Measurements from ENCODE around the gene CADM3.

The CADM3 gene

DNA sequence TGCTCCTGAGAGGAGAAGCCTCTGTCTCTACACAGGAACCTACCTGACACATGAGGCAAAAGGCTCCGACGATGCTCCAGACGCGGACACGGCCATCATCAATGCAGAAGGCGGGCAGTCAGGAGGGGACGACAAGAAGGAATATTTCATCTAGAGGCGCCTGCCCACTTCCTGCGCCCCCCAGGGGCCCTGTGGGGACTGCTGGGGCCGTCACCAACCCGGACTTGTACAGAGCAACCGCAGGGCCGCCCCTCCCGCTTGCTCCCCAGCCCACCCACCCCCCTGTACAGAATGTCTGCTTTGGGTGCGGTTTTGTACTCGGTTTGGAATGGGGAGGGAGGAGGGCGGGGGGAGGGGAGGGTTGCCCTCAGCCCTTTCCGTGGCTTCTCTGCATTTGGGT is 29.4 kb downstream of the CADM3 start:
- Histone ChIP-seq H3K4me3 (ENCODE audit: insufficient read depth, low read length, poor library complexity, severe bottlenecking) (no peak overlapping the region), H3K9ac (ENCODE audit: low read length) (no peak overlapping the region), H3K4me2 (ENCODE audit: low read depth, low read length, poor library complexity, severe bottlenecking) (no peak overlapping the region), H3F3A (ENCODE audit: insufficient read depth) (no peaks in the 10 kb centered on the region), H3K36me3 (ENCODE audit: low read length) (no peaks in the 10 kb centered on the region), H3K27ac (ENCODE audit: low read depth, low read length) (no peak overlapping the region), H3K9me2 (replicated peaks; ENCODE audit: insufficient read depth, low read length) (no peaks in the 10 kb centered on the region), H2AFZ (ENCODE audit: low read depth, low read length, severe bottlenecking) (no peak overlapping the region), H3K27me3 (ENCODE audit: low read length) (no peaks in the 10 kb centered on the region), H3K9me3 (ENCODE audit: insufficient read depth, low read length) (no peaks in the 10 kb centered on the region), H4K20me1 (ENCODE audit: low read depth, low read length) (no peaks in the 10 kb centered on the region), H3K79me2 (ENCODE audit: insufficient read depth, low read length) (no peaks in the 10 kb centered on the region)
- TF ChIP-seq, protein P1, sequence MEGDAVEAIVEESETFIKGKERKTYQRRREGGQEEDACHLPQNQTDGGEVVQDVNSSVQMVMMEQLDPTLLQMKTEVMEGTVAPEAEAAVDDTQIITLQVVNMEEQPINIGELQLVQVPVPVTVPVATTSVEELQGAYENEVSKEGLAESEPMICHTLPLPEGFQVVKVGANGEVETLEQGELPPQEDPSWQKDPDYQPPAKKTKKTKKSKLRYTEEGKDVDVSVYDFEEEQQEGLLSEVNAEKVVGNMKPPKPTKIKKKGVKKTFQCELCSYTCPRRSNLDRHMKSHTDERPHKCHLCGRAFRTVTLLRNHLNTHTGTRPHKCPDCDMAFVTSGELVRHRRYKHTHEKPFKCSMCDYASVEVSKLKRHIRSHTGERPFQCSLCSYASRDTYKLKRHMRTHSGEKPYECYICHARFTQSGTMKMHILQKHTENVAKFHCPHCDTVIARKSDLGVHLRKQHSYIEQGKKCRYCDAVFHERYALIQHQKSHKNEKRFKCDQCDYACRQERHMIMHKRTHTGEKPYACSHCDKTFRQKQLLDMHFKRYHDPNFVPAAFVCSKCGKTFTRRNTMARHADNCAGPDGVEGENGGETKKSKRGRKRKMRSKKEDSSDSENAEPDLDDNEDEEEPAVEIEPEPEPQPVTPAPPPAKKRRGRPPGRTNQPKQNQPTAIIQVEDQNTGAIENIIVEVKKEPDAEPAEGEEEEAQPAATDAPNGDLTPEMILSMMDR (IDR thresholded peaks at IDR 0.05; ENCODE audit: insufficient read depth, low read length, poor library complexity, severe bottlenecking), result no peak
- TF ChIP-seq EZH2phosphoT487 (conservative IDR thresholded peaks at IDR 0.05; ENCODE audit: low read length), result no peak

DNA sequence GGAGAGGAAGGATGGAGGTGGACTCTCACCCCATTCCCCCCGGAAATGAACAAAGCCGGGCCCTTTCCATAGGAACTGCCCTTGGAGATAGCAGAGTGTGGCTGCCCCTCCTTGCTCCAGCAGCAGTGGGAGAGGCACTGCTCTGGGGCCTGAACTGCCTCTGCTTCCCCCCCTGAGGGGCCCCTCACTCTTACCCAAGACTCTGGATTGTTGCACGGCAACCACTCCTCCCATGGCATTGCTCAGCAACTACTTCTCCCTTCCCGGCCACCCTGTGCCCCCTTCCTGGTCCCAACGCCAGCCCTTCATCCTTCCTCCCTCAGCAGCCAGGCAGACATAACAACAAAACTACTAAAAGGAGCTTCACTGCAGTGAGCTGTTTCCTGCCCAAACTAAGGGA is 30.2 kb downstream of the CADM3 start:
- TF ChIP-seq, protein P1 (IDR thresholded peaks at IDR 0.05; ENCODE audit: insufficient read depth, low read length, poor library complexity, severe bottlenecking), result no peak
- no peaks in the 10 kb centered on the region for H3K27me3 ChIP-seq (ENCODE audit: low read length)

DNA sequence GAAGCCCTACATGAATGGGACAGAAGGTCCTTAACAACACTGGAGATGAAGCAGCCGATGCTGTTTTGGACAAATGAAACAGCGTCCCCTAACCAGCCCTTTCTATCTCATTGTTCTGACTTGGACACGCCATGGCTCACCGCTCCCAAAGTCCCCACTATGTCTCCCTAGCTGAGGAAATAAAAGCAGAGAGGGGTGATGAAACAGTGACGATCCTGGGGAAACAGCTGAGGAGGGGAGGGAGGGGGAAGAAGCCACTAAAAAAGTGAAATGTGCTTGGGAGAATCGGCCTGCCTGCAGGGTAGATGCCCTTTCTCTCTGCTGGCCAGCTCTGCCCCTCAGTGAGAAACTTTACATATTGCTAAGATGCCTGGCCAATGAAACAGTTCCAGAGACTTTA is 32.2 kb downstream of the CADM3 start:
- Histone ChIP-seq H3K4me2 (ENCODE audit: low read depth, low read length, poor library complexity, severe bottlenecking) (no peak overlapping the region), H3F3A (ENCODE audit: insufficient read depth) (no peaks in the 10 kb centered on the region), H3K9me2 (replicated peaks; ENCODE audit: insufficient read depth, low read length) (no peaks in the 10 kb centered on the region), H3K36me3 (ENCODE audit: low read length) (no peaks in the 10 kb centered on the region), H3K79me2 (ENCODE audit: insufficient read depth, low read length) (no peaks in the 10 kb centered on the region), H3K4me3 (ENCODE audit: insufficient read depth, low read length, poor library complexity, severe bottlenecking) (no peak overlapping the region), H3K27me3 (ENCODE audit: low read length) (no peaks in the 10 kb centered on the region), H2AFZ (ENCODE audit: low read depth, low read length, severe bottlenecking) (no peak overlapping the region), H4K20me1 (ENCODE audit: low read depth, low read length) (no peaks in the 10 kb centered on the region), H3K27ac (ENCODE audit: low read depth, low read length) (no peak overlapping the region), H3K9me3 (ENCODE audit: insufficient read depth, low read length) (no peaks in the 10 kb centered on the region), H3K9ac (ENCODE audit: low read length) (no peak overlapping the region)
- TF ChIP-seq, protein P1 (IDR thresholded peaks at IDR 0.05; ENCODE audit: insufficient read depth, low read length, poor library complexity, severe bottlenecking), result no peak
- TF ChIP-seq EZH2phosphoT487 (conservative IDR thresholded peaks at IDR 0.05; ENCODE audit: low read length), result no peak

More for the DNA sequence above, 30.2 kb downstream of the CADM3 start:
- H3K9ac ChIP-seq (ENCODE audit: low read length), result no peak overlapping the region
- H3K9me3 ChIP-seq (ENCODE audit: insufficient read depth, low read length), result no peaks in the 10 kb centered on the region
- H3K4me2 ChIP-seq (ENCODE audit: low read depth, low read length, poor library complexity, severe bottlenecking), result no peak overlapping the region
- H4K20me1 ChIP-seq (ENCODE audit: low read depth, low read length), result no peaks in the 10 kb centered on the region
- H3K36me3 ChIP-seq (ENCODE audit: low read length), result no peaks in the 10 kb centered on the region
- H3K4me3 ChIP-seq (ENCODE audit: insufficient read depth, low read length, poor library complexity, severe bottlenecking), result no peak overlapping the region
- no peaks in the 10 kb centered on the region for H3K79me2 ChIP-seq (ENCODE audit: insufficient read depth, low read length)
- no peak overlapping the region for H2AFZ ChIP-seq (ENCODE audit: low read depth, low read length, severe bottlenecking)
- H3K9me2 ChIP-seq (replicated peaks; ENCODE audit: insufficient read depth, low read length), result no peaks in the 10 kb centered on the region
- no peak overlapping the region for H3K27ac ChIP-seq (ENCODE audit: low read depth, low read length)
- H3F3A ChIP-seq (ENCODE audit: insufficient read depth), result no peaks in the 10 kb centered on the region
